NCI-H748 (cell line): ENCODE measurements around the gene TDRD15.
"Not testable (repeated sequence)": the region's sequence is repeated elsewhere in the genome, so short reads cannot be mapped to it uniquely, and the experiment has no call there.

Source experiments
- DNase-seq: peaks from one replicate; lab custom pipeline; 2025; ENCODE audit not compliant: unreplicated experiment; lab: John Stamatoyannopoulos, UW

TDRD15 gene

DNA sequence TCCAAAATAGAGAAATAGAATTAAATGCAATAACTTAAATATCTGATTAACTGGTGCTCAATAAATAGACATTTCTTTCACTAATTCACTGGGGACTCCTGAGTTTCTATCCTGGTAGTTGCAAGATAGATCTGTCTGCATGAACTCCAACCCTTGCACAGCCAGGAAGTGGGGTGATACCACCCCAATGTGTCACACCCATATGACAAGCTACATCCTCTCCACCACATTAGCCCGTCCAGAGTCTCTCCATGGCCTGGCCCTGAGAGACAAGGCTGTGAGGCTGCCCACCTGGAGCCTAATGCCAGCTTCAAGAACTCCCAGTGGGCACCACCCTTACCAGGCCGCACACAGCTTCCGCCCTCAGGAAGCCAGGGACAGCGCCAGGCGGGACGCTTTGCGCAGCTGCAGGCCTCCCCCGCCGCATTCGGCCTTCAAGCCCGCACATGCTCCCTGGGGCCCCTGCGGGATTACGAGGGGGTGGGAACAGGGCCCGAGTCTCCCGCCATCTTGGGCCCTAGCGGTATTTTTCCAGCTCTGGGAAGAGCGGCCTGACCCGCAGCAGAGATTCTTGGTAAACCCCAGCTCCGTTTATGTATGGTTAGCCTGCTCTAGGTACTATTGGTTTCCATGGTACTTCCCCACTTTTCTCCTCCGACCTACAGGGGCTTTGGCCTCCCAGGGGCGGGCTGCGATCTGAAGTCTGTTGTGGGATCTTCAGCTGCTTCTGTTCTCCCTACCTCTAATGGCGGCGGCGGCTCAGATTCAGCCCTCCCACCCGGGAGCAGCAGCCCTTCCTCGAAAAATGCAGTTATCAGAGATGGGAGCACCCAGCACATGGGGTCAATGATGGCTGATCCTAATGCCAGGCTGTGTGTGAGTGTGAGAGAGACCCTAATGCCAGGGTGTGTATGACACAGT is at the start of gene TDRD15:
Gene TDRD15 (plus strand): TSS at position 496 of the 921 bp plus-strand sequence. CDS start 13,500 bp downstream, outside the sequence.
- no peak for DNase-seq

DNA sequence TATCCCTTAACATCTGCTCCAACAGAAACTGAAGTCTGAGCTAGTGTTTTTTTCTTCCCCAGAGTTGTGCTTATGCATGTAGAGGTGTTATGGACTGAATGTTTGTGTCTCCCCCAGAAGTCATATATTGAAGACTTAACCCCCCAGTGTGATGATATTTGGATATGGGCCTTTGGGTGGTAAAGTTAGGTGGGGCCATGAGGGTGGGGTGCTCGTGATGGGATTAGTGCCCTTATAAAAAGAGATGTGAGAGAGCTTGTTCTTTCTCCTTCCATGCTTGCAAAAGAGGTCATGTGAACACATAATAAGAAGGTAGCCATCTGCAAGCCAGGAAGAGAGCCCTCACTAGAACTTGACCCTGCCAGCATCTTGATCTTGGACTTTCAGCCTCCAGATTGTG is 45.5 kb upstream of the TDRD15 start:
- DNase-seq, result no peak

DNA sequence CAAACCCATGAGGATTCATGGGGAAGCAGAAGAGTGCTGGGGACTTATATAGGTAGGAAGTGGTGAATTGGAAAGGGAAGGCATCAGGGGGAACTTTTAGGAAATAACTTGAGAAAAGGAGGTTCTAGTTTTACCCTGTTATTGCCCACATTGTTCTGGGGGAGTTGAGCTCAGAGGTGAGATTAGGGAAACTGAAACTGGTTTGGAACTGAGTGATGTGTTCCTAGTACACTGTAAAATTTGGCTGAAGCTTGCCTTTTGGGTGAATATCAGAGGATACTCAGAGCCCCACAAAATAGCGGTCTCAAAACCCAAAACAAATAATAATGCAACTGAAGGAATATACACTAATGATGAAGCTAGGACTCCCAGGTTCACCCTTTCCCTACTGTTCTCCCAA is 40.3 kb upstream of the TDRD15 start:
- DNase-seq, result no peak

DNA sequence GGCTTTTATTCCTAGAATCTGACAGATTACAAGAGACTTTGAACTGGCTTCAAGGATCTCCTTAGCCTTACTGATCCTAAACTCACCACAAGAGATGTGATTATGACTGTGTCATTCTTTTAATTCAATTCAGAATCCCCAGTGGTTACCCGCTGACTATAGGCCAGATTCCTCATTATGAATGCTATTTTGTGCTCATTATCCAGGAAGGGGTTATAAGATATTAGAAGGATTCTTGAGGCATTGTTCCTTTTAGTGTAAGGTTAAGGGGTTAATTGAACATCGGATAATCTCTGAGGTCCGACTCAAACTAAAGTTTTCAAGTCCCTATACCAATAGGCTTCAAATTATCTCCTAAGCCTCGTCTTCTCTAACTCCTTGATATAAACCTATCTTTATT is 39.4 kb upstream of the TDRD15 start:
- no peak for DNase-seq

DNA sequence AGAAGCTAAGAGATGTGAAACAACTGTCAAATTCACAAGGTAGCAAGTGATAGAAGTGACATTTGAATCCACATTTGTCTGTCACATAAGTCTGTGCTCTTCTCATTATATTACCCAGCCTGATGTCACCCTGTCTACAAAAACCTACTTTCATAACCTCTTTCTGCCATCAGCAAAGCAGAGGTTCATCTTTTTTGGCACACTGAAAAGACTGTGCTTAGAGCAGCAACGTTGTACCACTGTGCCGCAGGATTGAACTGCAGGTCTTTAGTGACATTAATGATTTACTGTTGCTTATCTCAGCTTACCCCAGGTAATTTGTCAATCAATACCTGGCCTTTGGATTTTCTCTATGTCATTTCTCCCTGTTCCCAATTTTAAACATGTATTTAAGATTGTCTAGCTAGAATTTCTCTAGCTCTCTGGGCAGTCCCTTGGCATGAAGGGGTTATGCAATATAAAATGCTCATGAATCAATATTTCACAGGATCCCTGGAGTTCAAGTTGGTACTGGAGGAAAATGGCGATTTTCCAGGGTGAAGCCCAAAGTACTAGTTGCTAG is 31.4 kb upstream of the TDRD15 start:
- no peak for DNase-seq

DNA sequence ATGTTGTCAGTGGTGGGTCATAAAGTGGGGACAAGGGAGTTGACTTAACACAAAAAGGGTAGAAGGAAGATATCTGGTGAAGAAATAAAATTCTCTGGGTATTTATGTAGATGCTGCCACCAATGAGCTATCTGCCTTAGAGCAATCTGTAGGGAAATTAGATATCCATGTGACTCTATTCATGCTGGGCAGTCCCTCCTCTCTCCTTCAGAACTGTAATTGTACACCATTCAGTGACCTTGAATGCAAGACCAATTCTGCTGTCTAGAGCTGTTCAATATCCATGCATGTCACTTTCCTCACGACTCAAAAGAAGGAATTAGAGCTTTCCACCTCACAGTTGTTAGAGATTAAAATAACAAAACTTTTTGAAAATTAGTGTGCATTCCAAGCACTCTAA is 28.6 kb upstream of the TDRD15 start:
- peak; percentile 26 for DNase-seq

DNA sequence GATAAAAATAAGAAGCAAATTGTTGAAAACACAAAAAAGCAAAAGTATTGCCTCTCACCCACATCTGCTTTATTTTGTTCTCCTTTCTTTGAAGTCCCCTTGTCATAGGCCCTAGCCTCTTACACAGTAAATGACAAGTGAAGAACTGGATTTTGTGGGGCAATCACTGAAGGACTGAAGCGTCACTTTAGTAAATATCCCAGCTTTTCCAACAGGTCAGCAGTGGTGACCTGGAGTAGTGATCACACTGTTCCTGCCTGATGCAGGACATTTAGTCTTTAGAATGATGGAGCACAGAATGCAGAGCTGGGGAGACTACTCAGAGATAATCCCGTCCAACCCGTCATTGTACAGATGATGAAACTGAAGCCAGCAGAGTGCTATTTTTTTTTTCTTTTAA is 28.1 kb upstream of the TDRD15 start:
- no peak for DNase-seq

DNA sequence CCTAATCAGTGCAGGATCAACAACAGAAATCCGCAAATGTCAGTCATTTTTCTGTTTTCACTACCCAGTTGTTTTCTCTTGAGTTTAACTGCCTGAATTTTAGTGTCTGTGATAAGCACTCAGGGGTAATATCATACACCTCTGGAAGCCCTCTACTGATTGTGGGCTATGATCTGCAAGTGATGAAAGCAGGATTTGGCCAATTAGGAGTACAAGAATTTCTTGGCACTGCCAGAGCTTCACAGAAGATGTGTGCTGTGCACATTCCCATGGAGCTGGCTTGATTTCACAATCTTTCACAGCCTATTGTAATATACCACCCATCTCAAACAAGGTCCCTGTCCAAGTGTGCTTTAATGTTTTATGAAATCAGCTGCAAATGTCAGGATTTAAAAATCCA is 27.3 kb upstream of the TDRD15 start:
- no peak for DNase-seq

DNA sequence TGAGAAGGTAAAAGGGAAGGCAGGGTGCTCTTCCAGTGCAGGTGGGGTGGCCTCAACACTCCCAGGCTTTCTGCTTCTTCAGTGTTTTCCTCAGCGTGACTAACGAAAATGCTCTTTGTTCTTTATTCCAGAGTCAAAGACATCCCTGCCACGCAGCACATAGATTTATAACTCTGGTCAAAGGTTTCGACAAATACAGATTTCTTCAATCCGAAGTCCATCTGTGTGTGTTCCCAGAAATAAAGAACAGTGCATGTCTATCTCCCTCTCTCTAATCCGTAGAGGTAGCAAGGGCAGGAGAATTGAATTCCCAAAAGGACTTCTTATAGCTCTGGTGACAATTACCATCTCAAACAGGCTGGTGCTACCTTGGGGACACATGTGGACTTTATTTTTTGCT is 26.4 kb upstream of the TDRD15 start:
- DNase-seq, result no peak

DNA sequence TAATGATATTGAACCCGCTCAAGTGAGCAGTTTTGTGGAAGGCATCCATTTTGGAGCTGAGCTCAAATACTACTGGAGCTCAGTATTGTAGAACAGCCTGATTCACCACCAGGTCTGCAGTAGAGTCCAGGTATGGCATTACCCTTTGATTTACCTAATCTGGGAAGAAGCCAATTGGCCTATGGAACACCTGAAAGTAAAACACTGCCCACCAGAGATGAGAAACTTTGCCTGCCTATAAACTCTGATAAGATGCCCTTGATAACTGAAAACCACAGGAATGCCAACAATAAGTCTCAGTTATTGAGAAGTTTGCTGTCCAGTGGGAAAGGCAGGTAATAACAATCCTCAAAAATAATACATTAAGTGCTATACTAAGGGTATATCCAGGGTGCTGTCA is 25.5 kb upstream of the TDRD15 start:
- DNase-seq, result no peak

DNA sequence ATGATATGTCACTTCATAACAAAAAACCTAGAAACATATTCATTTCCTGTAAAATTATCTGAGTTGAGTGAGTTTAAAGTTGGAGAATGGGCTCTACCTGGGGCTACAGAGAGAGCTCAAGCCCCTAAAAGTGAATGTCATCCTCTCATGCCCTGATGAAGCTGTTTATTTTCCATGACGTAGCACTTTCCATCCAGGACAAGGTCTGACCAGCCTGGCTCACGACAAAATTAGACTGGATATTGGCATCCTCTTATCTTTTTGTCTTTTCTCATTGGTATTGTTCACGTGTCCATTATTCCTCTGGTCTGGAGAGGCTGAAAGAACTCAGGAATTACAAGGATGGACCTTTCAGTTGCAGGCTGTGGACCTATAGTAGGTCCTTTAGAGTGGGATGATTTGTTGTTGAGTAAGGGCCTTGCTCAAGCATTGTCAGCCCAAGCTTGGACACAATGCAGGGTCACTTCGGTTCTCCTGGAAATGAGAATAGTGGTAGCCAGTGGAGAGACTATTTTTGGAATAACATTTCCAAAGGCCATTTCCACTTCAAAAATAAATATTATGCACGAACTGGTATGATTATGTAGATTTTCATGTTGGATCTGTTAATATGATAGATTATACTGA is 24.4 kb upstream of the TDRD15 start:
- no peak for DNase-seq

DNA sequence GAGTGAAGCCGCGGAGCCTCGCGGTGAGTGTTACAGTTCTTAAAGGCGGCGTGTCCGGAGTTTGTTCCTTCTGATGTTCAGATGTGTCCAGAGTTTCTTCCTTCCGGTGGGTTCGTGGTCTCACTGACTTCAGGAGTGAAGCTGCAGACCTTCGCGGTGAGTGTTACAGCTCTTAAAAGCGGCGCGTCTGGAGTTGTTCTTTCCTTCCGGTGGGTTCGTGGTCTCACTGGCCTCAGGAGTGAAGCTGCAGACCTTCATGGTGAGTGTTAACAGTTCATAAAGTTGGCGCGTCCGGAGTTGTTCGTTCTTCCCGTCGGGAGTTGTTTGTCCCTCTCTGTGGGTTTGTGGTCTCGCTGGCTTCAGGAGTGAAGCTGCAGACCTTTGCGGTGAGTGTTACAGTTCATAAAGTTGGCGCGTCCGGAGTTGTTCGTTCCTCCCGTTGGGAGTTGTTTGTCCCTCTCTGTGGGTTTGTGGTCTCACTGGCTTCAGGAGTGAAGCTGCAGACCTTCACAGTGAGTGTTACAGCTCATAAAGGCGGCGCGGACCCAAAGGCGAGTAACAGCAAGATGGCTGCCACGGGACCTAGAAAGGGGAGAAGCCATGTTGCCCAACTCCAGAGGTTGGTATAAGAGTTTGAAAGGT is 22.1 kb upstream of the TDRD15 start:
- DNase-seq, result not testable (repeated sequence)

DNA sequence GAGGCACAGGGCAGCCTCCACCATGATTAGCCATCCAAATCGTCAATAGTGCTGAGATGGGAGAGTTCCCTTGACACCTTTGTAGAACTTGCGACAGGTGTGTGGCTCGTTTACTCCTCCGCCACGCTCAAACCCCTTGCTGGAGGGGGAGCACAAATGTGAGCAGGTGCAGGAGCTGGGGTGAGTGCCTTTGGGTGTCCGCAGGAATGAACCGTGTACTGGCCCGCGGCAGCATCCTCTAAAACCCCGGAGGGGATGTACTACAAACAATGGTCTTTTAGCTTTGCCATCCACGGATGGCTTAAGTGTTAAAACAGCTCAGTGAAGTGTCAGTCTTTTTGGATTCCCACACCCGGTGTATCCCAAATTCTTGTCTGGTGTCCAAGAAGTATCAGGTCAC is 21.4 kb upstream of the TDRD15 start:
- no peak for DNase-seq

DNA sequence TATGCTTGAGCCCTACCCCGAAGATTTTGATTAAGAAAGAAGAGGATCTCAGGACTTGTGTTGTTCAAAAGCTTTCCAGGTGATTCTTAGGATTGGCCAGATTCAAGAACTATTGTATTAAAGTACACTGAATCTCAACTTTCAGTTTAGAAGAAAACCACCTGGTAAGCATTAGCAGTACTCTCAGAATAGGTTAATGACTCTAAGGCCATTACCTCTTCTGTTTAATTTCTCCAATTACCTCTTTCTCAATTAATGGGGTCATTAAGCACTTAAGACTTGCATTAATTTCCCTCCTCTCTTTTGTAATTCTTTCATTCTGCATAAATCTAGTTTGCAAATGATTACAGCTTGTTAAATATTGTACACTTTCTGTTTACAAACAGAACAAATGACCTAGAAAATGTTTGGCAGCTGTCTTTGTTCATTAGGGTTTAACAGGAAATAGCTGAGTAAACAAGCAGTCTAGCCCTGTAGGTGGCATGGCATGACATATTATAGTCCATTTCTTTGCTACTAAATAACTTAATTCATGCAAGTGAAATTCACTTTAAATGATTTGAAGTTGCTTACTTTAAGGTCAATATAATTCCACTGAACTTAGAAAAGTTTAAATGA is 20.4 kb upstream of the TDRD15 start:
- DNase-seq, result peak; percentile 91

DNA sequence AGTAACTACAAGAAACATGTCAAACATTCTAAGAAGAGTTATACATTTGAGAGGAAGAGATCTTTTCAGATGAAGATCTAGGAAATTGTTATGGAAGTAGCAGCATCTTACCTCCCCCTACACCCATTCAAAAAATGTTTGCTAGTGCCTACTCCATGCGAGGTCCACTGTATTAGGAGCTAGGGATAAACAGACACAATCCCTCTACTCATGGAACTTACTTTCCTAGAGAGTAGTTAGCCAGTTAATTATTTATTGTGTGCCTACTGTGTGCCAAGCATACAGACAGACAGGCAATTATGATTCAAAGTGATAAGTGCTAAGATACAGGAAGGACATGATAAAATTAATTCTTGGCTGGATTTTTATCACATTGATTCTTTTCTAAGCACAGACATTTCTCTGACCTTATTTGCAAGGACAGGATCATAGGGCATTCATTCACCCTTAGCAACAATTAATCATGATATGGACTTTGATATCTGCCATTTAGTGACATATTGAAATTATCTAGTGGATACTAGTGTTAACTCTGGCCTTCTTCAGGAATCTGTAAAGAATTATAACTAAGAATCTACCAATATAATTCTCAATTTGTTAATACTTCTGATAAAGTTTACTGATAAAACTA is 19.6 kb upstream of the TDRD15 start:
- DNase-seq, result no peak

DNA sequence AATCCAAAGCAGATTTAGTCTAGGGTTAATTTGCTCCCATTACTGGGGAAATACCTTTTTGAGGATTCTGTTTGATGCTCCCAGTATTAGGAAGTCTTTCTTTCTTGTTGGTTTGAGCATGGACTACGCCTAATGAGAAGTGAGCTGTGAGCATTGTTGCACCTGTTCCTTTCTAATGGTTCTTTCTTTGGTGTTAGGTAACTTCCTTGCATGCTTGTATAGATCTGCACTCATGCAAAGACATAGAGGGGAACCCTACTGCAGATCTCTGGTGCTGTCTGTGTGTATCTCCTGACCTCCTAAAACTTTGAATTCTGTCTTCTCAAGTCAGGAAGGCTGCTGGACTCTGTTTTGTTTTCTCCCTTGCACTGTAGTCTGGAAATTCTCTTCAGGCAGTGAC is 12.8 kb upstream of the TDRD15 start:
- no peak for DNase-seq

DNA sequence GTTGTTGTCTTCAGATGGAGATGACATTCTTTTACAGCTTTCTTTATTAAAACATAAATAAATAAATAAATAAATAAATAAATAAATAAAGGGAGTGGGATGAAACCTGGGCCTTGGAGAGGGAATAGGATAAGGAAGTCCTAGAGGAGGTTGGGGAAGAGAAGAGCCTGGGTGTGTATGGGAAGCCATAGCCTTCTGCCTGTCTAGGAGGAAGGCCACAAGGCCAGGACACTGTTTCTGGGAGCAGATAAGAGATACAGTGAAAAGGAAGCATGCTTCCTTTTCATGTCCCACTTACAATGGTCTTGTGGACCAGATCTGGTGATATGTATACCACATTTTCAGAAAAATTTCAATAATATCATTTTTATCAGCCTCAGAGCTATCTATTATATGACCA is 6.1 kb upstream of the TDRD15 start:
- DNase-seq, result no peak

DNA sequence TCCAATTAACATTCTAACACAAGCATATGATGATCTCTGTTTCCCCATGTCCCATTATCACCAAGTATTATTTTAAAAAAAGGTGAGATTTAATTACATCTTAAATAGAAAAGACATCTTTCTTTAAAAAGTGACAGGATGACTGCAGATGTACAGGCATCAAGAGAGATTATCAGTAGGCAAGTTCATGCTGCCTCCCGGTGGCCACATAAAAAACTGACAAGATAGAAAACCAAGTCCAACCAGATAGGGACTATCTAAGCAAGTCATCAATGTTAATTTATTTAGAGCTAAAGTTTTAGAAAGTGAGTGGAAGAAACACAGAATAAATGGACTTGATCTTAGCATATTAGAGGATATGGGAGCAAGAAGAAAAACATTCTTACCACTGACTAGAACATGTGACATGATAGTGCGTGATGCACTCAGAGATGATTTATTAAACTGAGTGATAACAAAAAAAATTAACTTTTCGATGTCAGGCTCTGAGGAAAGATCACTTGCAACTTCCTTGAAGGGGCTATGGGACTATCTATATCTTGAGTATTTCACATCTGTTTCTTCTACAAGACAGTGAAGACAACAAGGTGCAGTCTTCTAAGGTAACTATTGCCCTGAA is 5.4 kb upstream of the TDRD15 start:
- DNase-seq, result peak; percentile 45

DNA sequence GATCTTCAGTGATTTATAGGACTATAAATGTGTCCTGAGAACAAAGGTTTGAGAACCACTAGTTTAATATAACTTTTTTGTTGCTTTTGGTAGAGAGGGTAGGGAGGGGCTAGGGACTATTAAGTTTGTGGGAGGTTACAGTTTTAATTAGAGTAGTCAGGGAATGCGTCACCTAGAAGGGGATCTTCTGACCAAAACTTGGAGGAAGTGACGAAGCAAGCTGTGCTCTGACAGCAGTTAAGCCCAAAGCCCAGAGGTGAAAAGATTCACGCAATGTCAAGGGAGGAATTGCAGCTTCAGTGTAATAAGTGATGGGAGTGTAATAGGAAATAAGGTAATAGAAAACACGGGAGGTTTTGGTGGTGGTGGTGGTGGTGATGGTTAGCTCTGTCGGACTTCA is 8.1 kb downstream of the TDRD15 start:
- no peak for DNase-seq

DNA sequence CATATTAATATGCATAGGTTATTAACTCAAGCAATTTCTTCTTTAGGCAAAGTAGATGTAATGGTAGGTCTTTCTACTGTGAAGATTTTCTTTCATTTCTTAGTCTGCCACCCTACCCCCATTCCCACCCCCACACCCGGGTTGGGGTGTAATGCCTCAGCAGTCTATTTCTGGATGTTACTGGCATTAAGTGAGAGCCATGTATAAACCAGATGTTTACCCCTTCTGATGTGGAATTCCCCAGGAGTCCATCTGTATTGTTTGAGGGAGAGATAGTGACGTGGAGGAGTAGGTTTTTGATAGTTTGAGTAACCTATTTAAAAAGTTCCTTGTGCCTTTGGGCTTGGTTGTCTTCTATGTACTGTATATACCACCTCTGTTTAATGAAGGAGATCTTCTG is 11.8 kb downstream of the TDRD15 start:
- no peak for DNase-seq
